ENCODE data around the gene DDI2. TPM values are rescaled to one million over a fixed set of nuclear protein-coding genes. Genes with fewer than 3 reads are reported as not detected.

DDI2 gene
- total and polyA plus RNA-seq, 2 experiments from 2014 or later, result 5.6 to 27.4 TPM

DNA sequence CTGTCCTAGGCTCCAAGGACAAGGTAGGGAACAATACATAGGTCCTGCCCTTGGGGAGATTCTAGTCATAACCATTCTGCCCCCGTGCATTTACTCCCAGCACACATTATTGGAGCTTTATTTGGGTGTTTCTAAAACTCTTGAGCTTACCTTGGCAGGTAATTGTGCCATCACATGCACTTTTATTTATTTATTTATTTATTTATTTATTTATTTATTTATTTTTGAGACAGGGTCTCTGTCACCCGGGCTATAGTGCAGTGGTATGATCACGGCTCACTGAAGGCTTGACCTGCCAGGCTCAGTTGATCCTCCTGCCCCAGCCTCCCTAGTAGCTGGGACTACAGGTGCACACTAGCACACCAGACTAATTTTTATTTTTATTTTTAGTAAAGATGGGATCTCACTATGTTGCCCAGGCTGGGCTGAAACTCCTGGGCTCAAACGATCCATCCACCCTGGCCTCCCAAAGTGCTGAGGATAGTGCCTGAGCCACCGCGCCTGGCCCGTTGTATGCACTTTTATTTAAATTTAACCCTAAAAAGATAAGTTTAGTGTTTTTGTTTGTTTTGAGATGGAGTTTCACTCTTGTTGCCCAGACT, 41.6 kb upstream of the DDI2 start:
- H3K79me2 ChIP-seq, result no peaks in the 10 kb centered on the region
- TF ChIP-seq EZH2 (IDR thresholded peaks at IDR 0.05; ENCODE audit: borderline replicate concordance) (no peak), EZH2phosphoT487 (IDR thresholded peaks at IDR 0.05; ENCODE audit: low read depth, severe bottlenecking, unreplicated experiment) (no peak)
- TF ChIP-seq, protein P1, sequence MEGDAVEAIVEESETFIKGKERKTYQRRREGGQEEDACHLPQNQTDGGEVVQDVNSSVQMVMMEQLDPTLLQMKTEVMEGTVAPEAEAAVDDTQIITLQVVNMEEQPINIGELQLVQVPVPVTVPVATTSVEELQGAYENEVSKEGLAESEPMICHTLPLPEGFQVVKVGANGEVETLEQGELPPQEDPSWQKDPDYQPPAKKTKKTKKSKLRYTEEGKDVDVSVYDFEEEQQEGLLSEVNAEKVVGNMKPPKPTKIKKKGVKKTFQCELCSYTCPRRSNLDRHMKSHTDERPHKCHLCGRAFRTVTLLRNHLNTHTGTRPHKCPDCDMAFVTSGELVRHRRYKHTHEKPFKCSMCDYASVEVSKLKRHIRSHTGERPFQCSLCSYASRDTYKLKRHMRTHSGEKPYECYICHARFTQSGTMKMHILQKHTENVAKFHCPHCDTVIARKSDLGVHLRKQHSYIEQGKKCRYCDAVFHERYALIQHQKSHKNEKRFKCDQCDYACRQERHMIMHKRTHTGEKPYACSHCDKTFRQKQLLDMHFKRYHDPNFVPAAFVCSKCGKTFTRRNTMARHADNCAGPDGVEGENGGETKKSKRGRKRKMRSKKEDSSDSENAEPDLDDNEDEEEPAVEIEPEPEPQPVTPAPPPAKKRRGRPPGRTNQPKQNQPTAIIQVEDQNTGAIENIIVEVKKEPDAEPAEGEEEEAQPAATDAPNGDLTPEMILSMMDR (IDR thresholded peaks at IDR 0.05; ENCODE audit: poor library complexity), result no peak
- no peaks in the 10 kb centered on the region for H3K9me2 ChIP-seq (replicated peaks; ENCODE audit: insufficient read depth)
- H3K27me3 ChIP-seq, result no peaks in the 10 kb centered on the region
- H3K36me3 ChIP-seq (replicated peaks; ENCODE audit: insufficient read depth, low read depth), result no peaks in the 10 kb centered on the region
- H3K9me3 ChIP-seq (ENCODE audit: low read depth), result no peaks in the 10 kb centered on the region
- H3K4me3 ChIP-seq, result no peak overlapping the region
- H2AFZ ChIP-seq, result no peak overlapping the region
- H3K4me1 ChIP-seq (ENCODE audit: insufficient read depth), result no peaks in the 10 kb centered on the region
- 97% methylated on average over 7 of the region's 7 CpGs for WGBS (ENCODE audit: low lambda C conversion rate, missing lambda C conversion rate)
- DNase-seq (ENCODE audit: low spot score), result no peak
- no peak overlapping the region for H3K27ac ChIP-seq
- H3K4me2 ChIP-seq, result no peak overlapping the region
- H4K20me1 ChIP-seq (ENCODE audit: insufficient read depth, poor library complexity, severe bottlenecking), result no peaks in the 10 kb centered on the region

DNA sequence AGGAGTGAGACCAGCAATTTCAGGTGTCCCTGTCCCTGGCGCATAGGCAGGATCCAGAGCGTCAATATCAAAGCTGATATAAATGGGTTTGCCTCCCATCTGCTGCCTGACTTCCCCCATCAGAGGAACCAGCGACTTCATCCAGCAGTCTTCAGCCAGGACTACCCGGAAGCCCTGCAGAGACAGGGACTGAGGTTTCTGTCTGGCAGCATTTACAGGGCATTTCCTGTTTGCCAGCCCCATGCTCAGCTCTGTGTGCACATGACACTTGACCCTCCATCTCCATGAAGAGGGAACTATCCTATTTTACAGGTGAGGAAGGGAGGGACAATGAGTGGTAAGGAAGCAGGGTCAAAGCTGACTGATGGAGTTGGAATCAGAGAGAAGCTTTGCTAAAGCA, 39.6 kb upstream of the DDI2 start:
- Histone ChIP-seq H3K4me3 (no peak overlapping the region), H3K9me3 (ENCODE audit: low read depth) (no peaks in the 10 kb centered on the region), H3K79me2 (no peaks in the 10 kb centered on the region), H3K9me2 (replicated peaks; ENCODE audit: insufficient read depth) (no peaks in the 10 kb centered on the region), H3K27me3 (no peaks in the 10 kb centered on the region), H3K4me2 (no peak overlapping the region), H3K27ac (no peak overlapping the region), H3K36me3 (replicated peaks; ENCODE audit: insufficient read depth, low read depth) (no peaks in the 10 kb centered on the region), H2AFZ (no peak overlapping the region), H3K4me1 (ENCODE audit: insufficient read depth) (no peaks in the 10 kb centered on the region), H4K20me1 (ENCODE audit: insufficient read depth, poor library complexity, severe bottlenecking) (no peaks in the 10 kb centered on the region)
- WGBS (ENCODE audit: low lambda C conversion rate, missing lambda C conversion rate), result 93% methylated on average over 4 of the region's 4 CpGs
- no peak for DNase-seq (ENCODE audit: low spot score)
- TF ChIP-seq, protein P1 (IDR thresholded peaks at IDR 0.05; ENCODE audit: poor library complexity), result no peak
- TF ChIP-seq EZH2 (IDR thresholded peaks at IDR 0.05; ENCODE audit: borderline replicate concordance) (no peak), EZH2phosphoT487 (IDR thresholded peaks at IDR 0.05; ENCODE audit: low read depth, severe bottlenecking, unreplicated experiment) (no peak)

DNA sequence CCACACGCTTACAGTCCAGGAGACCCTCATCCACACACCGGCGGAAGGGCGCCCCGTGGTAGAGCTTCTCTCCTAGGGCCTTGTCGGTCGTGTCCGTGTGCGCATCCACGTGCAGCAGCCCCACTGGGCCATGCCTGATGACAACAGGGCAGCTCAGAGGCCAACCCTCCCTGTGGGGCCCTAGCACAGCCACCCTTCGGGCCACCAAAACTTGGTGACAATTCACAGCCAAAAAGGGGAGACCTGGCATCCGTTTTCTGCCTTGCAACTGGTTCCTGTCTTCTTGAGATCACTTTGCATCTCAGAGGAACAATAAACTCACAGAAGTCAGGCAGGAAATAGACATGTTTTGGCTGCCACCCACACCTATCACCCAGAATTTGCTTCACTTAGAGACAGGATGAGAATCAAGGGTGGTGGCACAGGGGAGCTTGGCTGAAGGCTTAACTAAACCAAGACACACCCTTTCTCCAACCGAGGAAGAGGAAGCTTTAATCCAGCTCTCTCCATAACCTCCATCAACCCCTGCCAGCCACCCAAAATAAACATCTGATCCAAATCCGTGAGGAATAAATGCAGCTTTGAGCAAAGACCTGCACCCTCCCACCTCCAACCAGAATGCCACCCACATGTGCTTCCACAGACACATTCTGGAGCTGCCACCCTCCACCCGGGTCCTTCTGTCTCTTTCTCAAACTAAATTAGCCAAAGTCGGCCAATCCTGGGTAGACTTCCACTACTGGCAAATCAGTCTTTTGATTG, 38.2 kb upstream of the DDI2 start:
- Histone ChIP-seq H3K27ac (no peak overlapping the region), H4K20me1 (ENCODE audit: insufficient read depth, poor library complexity, severe bottlenecking) (no peaks in the 10 kb centered on the region), H2AFZ (no peak overlapping the region), H3K4me3 (no peak overlapping the region), H3K36me3 (replicated peaks; ENCODE audit: insufficient read depth, low read depth) (no peaks in the 10 kb centered on the region), H3K4me2 (no peak overlapping the region), H3K27me3 (no peaks in the 10 kb centered on the region), H3K4me1 (ENCODE audit: insufficient read depth) (no peaks in the 10 kb centered on the region), H3K79me2 (peaks cover 7% of the 10 kb centered on the region), H3K9me3 (ENCODE audit: low read depth) (no peaks in the 10 kb centered on the region), H3K9me2 (replicated peaks; ENCODE audit: insufficient read depth) (no peaks in the 10 kb centered on the region)
- no peak for DNase-seq (ENCODE audit: low spot score)
- TF ChIP-seq, protein P1 (IDR thresholded peaks at IDR 0.05; ENCODE audit: poor library complexity), result no peak
- TF ChIP-seq EZH2 (IDR thresholded peaks at IDR 0.05; ENCODE audit: borderline replicate concordance) (no peak), EZH2phosphoT487 (IDR thresholded peaks at IDR 0.05; ENCODE audit: low read depth, severe bottlenecking, unreplicated experiment) (no peak)
- WGBS (ENCODE audit: low lambda C conversion rate, missing lambda C conversion rate), result 89% methylated on average over 16 of the region's 16 CpGs
